H1 (cell line): Measurements from ENCODE around the gene NF1. TPM values are rescaled to one million over a fixed set of nuclear protein-coding genes. Genes with fewer than 3 reads are reported as not detected.

Experiments
- CHD2 ChIP-seq: IDR thresholded peaks from 2 replicates; pipeline ENCODE4 v1.6.1; 2012; ENCODE audit warnings: low read length, improper control_type of control experiment
- MAFK ChIP-seq: IDR thresholded peaks from 2 replicates; pipeline ENCODE4 v1.6.1; 2012; ENCODE audit warnings: low read depth, mild to moderate bottlenecking, improper control_type of control experiment, low read length
- POLR2AphosphoS5 ChIP-seq: IDR thresholded peaks from 2 replicates; pipeline ENCODE4 v1.6.1; 2011; ENCODE audit warnings: low read depth, low read length
- polyA plus RNA-seq, 7 experiments: library from polyadenylated mRNA; depleted of rRNA in 3 of 7; stranded (reverse) in 5 of 7; unstranded in 2 of 7; fragments of >200 nt in 5 of 7; fragments of 200-250 nt in 2 of 7; gene quantifications; 1 replicate in 5 of 7; 2 replicates in 1 of 7; 4 replicates in 1 of 7; pipeline versions ENCODE4 v1.2.1 to v1.2.3, GENCODE V29; 2011 to 2013; ENCODE audit warnings: missing spikeins in 2 of 7, mixed read lengths in 2 of 7
- total RNA-seq: library from RNA; stranded (reverse); fragmentation: NEBNext Ultra II Directional; extraction: Animal tissue kit (Norgen Biotek cat#: 25700); gene quantifications from 2 replicates; pipeline ENCODE4 v1.2.1, GENCODE V29; 2021

NF1 gene
- total and polyA plus RNA-seq, 2 of the 8 experiments (the other 6 are each of a cell fraction or from before 2014, with no cell fraction given), result 19.3 to 29.6 TPM

- no peak for TF ChIP-seq CHD2
- no peak for TF ChIP-seq POLR2AphosphoS5
- no peak for TF ChIP-seq MAFK
These were observed 178.7 kb downstream of the NF1 start (continued) for GRCh38 chr17:31273516-31273915.
